Choroid plexus epithelial cell (primary cell): ENCODE measurements around the gene DNAH1.

ENCODE experiments used
- DNase-seq: peaks from one replicate; pipeline ENCODE4 v3.0.0-alpha.2; 2010; ENCODE audit warnings: low read depth
- H3K4me3 ChIP-seq: 2 replicates; pipeline ENCODE4 v1.5.1; 2011; ENCODE audit warnings: low read depth, mild to moderate bottlenecking, control low read depth, low read length, moderate library complexity
- CTCF ChIP-seq: conservative IDR thresholded peaks from 2 replicates; pipeline ENCODE4 v1.5.1; 2011; ENCODE audit warnings: low read depth, mild to moderate bottlenecking, control low read depth, inconsistent platforms, low read length, moderate library complexity

DNAH1 gene

GRCh38 chr3:52405066-52405465 is 88.9 kb downstream of the DNAH1 start:
- no peak for DNase-seq
- no peak for TF ChIP-seq CTCF
- no peak overlapping the region for H3K4me3 ChIP-seq

- no peak for TF ChIP-seq CTCF
- H3K4me3 ChIP-seq = no peak overlapping the region
- DNase-seq = no peak
These were observed 89.5 kb downstream of the DNAH1 start for GRCh38 chr3:52405601-52406110.

GRCh38 chr3:52406231-52406661 is 90.1 kb downstream of the DNAH1 start:
- no peak overlapping the region for H3K4me3 ChIP-seq
- TF ChIP-seq CTCF = no peak
- DNase-seq = no peak

GRCh38 chr3:52406791-52407510 is 90.8 kb downstream of the DNAH1 start:
- no peak for TF ChIP-seq CTCF
- no peak overlapping the region for H3K4me3 ChIP-seq
- DNase-seq = no peak

GRCh38 chr3:52407779-52408178 is 91.7 kb downstream of the DNAH1 start:
- DNase-seq = no peak
- H3K4me3 ChIP-seq = no peak overlapping the region
- TF ChIP-seq CTCF = no peak

GRCh38 chr3:52408466-52408865 is 92.3 kb downstream of the DNAH1 start:
- no peak overlapping the region for H3K4me3 ChIP-seq
- no peak for TF ChIP-seq CTCF
- no peak for DNase-seq

GRCh38 chr3:52415800-52416199 is 99.7 kb downstream of the DNAH1 start:
- TF ChIP-seq CTCF = no peak
- no peak for DNase-seq
- H3K4me3 ChIP-seq = no peak overlapping the region
